HG02885 (cell line): ENCODE measurements around the gene ERI3.

ENCODE experiments used
- ATAC-seq: cut with Tn5 transposase; IDR thresholded peaks from one replicate; pipeline ENCODE4 v1.9.1; 2021; ENCODE audit warnings: mild to moderate bottlenecking; ENCODE audit not compliant: unreplicated experiment, poor library complexity

Gene ERI3, protein sequence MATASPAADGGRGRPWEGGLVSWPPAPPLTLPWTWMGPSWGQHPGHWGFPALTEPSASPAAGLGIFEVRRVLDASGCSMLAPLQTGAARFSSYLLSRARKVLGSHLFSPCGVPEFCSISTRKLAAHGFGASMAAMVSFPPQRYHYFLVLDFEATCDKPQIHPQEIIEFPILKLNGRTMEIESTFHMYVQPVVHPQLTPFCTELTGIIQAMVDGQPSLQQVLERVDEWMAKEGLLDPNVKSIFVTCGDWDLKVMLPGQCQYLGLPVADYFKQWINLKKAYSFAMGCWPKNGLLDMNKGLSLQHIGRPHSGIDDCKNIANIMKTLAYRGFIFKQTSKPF

DNA sequence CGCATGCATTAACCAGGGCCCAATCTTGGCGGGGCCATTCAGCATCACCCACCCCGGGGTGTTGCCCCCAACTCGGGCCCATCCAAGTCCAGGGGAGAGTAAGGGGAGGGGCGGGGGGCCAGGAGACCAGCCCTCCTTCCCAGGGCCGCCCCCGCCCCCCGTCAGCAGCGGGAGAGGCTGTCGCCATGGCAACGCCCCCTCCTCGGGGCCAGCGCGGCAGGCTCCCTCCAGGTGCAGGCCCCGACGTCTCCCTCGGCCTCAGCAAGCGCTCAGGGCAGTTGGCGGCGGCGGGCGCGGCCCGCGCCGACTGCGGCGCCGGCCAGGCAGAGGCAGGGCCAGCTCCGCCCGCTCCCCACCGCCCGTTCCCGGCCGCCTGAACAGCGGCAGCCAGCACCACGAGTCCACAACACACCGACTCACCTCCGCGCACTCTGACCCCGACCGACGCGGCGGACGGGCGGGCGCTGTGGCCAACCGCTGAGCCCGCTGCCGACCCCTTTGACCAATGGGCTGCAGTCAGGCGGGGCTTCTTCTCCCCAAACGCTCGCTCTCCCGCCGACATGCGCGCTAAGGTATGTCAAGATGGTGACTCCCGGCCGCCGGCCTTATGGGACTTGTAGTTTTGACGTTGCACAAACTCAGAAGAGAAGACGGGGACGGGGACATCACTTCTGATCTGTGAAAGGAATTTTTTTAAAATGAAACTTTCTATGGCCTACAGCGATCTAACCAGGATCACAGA lies at the start of gene ERI3:
TSS of gene ERI3 (minus strand) at position 418 of the 742 bp plus-strand sequence. CDS start at position 187, 231 bp downstream.
- ATAC-seq, result peak; percentile 99

DNA sequence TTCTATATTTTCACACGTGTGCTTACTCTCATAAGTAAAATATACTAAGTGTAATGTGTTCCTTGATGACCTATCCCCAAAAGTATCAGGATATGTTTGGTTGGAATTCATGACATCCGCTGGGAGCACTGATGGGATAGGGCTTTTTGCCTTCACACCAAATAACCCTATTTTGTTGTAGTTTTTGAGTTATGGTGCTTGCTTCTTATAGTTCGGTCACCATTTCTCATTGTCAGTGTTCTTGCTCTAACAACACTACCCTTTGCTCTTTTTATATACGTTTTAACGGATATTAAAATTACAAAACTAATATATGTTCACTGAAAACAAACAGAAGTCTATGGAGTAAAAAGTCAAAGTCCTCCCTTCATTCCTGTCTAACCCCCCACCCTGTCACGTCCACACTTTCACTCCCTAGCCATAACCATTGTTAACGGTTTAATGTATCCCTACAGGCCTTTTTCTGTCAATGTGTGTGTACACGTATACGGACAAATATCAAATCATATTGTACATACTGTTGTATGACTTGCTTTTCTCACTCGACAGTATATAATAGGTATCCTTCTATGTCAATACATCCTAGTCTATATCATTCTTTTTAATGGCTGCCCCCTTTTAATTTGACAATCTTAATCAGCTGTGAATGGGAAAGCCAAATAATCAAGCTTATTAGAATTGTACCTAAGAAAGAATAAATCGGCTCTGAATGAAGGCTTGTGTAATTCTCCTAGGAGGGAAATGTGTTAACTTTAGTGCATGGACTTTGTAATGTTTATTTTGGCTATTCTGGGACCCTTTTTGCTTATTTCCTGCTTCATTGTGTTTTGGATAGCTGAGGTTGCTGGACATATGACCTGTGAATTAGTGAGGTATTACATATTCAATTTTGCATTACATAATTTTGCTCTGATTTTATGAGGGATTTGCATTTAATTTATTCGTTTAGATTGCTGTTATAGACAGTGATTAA lies 46.5 kb upstream of the ERI3 start:
- ATAC-seq, result no peak

DNA sequence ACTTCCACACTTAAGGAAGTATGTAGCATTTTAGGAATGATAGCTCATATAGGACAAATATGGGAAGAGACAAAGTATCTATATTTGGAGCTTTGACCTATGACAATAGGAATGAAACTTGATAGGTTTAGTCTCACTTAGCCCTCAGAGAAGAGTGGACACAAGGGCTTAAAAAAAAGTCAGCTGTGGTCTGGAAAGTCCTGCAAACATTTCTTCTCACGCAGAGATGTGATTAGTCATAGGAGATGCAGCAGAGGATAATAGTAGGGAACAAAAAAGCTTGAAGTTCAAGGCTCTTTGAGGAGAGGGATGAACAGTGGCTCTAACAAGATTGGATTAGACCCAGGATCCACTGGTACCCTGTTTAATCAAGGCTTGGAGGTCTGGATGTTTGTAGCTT lies 35.2 kb upstream of the ERI3 start:
- no peak for ATAC-seq

DNA sequence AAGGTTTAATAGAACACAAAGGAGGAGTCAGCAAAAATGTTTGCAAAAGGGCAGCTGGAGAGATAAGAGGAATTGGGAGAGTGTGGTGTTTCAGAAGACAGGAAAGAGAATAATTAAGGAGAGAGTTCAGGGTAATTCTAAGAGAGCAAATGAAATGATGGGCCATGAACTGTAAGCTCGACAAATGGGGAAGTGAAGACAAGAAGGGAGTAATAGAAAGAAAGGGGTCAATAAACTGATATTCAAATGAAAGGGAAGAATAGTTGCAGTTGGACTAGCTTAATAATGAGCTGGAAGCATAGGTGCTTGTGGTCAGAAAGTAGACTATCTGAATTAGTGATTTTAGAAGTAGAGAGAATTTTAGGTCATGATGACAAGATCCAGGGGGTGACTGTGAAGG lies 34.4 kb upstream of the ERI3 start:
- ATAC-seq, result no peak

DNA sequence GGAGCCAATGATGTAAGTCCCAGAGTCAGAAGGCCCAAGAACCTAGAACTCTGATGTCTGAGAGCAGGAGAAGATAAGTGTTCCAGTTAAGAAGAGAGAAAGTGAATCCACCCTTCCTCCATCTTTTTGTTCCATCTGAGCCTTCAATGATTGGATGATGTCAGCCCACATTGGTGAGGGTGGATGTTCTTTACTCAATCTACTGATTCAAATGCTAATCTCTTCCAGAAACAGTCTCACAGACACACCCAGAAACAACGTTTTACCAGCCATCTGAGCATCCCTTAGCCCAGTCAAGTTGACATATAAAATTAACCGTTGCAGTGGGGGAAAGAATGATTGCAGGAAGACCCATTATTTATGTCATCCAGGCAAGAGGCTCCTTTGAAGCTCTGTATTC lies 33.5 kb upstream of the ERI3 start:
- no peak for ATAC-seq

DNA sequence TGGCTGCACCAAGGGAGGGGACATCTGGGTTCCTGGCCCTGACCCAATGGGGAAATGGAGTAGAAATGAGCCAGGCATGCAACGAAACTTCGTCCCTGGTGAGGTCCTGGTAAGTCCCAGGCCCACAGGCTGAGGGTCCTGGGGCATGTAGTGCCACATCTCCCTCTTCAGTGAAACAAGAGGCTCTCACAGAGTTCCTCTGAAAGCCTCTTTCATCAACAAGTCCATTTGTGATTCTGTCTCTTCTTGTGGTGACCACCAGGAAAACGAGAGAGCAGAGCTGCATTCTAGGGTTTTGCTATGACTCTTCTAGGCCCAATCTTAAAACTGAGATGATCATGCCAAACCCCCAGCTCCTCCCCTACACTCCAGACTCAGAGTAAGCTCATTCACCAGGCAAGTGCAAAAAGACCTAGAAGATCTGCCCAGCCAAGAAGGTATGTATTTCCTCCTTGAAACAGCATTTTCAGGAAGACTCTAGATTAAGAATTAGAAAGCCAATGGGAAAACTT lies 25.7 kb upstream of the ERI3 start:
- ATAC-seq, result no peak

DNA sequence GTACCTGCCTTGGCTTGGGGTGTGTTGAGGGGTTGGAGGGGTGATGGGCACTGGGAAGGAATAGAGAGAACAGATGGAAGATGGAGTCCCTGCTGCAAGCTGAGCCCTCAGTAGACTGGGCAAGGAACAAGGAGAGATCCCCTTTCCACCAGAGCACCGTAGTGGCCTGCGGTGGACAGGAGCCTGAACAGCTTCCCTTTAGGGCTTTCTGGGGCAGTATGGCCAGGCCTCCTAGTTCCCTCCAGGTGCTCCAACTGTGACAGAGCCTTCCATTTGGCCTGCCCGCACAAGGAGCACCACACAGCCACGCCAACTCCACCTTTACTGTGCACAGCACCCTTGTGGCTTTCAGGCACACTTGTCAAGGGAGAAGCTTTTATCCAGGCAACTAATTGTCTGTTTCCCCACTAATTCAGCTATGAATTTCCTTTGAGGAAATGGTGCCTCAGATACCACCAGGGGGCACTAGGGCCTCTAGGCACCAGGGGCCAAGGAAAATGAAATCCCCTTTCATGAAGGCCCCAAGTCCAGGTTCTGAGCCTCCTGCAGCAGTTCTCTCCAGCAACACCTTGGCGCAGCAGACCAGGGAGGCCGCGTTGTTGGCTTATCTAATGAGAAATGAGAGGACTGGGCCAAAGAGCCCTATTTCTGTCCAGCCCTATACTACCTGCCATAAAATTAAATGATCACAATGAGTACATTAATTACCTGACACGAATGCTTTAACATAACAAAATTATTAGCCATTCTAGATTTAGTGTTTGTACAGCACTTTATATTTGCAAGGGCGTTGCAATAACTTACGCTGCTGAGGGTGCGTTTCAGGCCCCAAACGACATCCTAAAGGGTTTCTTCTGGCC lies 23.1 kb upstream of the ERI3 start:
- no peak for ATAC-seq

DNA sequence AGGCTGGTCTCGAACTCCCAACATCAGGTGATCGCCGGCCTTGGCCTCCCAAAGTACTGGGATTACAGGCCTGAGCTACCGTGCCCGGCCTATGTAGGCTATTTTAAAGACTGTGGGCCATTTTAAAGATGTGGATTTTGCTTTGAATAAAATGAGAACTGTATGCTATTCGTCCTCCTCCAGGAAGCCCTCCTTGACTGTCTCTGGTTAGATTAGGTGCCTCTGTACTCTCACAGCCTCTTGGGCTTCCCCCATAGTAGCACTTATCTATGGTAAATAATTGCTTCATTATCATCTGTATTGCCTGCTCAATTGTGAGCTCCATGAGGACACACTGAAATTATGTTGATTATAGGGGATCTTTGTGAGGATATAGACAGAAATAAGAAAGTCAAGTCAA lies 20.5 kb upstream of the ERI3 start:
- ATAC-seq, result no peak

DNA sequence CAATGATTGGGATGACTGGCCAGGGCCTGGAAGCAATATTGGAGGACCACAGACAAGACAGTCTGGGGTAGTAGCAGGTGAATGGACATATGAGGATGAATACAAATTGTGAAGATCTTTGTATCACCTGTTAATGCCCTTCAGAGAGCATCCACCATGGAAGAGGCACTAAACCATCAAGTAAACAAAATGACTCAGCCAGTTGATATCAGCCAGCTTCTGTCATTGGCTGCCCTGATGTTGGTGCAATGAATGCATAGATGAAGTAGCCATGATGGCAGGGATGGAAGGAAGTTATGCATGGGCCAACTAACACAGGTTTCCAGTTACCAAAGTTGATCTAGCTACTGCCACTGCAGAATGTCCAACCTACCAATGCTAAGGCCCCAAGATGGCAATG lies 16.1 kb upstream of the ERI3 start:
- ATAC-seq, result no peak

DNA sequence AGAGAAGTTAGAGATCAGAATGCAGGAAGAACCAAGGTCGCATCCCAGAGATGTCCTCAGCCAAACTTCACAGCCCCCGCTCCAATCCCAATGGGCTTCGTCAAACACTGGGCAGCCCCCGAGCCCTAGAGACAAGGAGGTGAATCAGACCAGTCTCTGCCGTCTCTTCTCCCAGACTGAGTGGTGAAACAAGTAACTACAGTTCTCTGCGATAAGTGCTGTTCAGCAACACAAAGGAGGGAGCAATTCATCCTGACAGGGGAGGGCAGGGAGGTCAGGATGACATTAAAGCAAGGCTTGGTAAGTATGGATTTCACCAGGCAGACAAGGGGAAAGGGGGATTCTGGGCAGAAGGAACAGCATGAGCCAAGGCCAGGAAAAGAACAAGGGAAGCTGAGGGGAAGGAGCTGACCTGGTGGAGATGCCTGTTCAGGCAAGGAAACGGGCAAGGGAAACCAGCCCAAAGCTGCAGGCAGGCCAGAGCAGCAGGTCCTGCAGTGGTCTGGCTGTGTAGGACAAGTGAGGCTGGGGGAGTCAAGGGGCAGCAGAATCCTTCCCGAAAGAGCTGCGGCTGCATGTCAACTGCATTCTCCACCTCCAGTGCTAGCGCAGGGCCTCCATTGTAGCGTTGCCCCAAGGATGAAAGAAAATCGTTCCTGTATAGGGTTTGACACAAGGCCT lies 13.6 kb upstream of the ERI3 start:
- ATAC-seq, result no peak

DNA sequence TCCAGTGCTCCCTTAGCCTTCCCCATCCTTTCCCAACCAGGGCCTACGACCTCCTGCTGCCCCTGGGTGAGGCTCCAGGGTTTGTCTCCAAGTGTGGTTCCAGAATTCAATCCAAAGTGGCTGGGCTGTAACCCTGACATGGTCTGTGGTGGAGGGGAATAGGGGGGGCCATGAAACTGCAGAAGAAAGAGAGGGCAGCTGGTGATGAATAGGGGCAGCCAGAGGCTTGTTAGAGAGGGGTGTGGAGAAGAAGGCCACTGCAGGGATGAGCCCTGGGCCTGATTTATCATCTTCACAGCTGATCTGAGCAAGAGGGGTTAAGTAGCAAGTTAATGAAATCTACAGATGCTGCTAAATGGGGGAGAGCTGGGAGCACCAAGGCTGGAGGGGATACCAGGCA lies 12.9 kb upstream of the ERI3 start:
- no peak for ATAC-seq

DNA sequence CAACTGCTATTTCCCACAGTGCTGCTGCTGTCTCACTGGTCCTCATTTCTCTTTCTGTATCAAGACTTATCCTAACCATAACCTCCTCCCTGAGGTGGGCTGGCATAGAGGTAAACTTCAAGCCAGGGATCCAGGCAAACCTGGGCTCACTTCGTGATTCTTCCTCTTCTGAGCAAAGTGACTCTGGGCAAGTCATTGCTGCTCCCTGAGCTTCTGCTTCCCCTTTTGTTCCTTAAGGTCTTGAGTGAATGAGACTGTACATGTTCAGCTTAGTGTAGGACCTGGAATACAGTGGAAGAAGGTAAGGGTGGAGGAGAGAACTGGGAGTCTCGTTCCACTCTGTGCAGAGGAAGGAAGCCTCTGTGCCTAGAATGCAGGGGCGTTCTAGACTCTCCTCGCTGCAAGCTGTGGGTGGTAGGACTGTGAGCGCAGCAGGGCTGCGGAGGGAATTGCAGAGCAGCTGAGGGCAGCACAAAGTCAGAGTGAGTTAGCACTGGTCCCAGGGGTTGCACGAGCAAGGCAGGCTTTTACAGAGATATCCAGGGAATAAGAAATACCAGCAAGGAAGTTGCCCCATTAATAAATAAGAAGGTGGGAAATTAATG lies 11.4 kb upstream of the ERI3 start:
- no peak for ATAC-seq

DNA sequence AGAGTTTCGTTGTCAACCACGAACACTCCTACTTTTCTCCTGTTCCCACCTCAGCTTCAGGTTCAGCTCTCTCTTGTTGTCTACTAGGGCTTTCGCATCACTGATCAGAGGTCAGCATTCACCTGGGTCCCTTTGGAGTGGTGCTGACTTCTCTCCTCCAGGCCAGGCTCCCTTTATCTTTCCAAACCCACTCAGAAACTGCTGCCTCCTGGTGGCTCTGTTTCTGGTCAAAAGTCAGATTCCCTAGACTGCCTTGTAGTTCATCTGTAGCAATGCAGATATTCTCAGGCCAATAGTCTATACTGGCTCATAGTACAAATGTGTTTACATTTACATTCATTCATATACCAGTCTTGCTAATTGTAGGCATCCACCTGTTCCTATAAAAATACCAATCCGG lies 6.4 kb upstream of the ERI3 start:
- no peak for ATAC-seq

DNA sequence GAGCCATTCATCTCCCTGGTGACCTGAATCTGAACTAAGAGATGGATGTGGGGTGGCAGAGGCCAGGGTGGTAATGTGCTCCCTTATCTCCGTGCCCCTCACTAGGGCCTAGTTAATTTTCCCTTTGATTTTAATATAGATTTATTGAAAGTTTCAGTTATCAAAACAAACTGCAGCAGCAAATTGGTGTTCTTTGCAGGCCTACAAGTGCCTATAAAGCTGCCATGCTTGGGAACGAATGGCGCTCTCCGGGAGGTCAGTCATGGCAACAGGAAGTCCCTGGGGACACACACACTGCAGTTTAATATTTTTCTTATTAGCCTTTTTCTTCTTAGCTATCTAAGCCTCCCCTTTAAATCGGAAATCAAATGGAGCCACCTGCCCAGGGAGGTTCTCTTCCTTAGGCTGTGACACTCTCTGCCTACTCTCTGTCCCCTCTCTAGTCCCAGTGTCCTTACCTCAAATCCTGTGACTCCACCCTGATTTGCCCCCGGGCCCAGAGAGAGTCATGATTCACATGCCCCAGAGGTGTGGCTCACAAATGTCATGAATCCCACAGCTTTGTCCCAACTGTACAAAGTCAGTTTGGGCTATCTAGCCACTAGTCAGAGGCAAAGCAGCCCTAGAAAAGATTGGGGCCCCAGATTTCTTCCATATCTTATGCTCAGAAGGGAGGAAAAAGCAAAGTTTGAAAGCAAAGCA lies 4.3 kb upstream of the ERI3 start:
- no peak for ATAC-seq

DNA sequence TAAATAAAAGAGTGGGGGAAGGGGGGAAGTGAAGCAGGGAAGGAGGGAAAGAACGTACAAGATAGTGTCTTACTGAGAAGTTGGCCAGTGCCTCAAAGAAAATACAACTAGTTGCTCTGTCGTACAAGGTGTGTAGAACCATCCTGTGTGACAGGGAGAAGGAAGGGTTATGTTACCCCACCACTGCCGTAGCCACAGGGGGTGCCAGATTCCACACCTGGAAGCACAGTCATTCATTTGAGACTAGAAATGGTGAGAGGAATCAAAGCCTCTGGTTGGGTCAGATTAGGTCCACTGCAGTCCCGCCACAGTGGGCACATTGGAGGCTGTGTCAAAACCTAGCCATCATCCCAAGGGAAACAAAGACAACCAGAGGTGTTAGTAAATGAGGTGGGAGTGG lies 2.7 kb upstream of the ERI3 start:
- ATAC-seq, result no peak

DNA sequence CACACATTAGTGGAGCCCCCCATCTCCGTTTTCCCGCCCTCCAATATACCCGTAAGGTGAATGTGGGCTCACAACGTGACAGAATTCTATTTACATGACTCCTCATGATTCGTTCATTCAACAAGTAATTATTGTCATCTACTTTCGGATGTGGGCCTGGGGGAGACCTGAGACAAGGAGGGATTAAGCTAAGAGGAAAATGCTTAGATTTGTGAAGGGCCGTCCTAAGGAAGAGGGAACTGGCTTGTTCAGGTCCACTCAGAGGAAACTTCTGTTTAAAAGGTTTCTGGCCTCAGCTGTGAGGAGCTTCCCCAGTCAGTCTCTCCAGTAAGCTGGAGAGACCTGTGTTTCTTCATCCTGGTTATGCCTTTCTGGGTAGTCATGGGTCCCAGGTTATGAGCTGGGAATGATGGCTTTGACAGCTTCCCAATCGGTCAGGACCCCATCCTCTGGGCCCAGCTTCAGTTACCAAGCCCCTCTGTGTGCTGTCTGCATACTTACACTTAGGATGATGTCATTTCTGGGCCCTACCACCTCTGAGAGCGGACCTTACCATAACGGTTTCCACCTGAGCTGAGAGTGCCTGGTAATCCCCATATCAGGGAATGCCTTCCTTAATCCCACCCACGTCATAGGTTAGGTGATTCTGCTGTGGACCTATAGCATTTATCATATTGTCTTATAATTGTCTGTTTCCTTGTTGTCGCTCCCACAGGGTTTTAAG lies 687 bp upstream of the ERI3 start:
- no peak for ATAC-seq

DNA sequence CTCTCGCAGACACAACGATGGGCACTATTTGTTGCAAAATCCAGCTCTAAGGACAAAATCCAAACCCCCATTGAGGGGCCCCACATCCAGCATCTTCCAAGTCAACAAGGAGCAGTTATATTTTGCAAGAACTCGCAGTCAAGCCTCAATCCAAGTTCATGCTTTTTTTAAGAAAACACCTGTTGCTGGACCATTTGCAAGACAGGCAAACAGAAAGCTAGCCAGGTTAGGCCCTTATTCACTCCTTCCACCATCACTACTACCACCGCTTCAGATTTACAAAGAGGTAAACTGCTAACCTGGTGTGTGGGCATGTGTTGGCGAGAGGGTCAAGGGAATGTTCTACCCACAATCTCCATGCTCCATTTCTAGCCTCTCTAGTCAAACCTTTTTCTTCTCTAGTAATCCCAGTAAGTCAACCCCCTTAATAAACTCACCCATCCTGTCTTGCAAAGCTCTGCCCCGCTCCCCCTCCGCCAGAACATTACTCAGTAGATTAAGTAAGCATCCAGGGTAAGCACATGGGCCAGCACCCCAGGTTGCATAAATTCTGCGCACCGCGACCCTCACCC lies 703 bp downstream of the ERI3 start:
- no peak for ATAC-seq
